Caco-2 (cell line): ENCODE measurements around the gene UBA7. TPM values are rescaled to one million over a fixed set of nuclear protein-coding genes. Genes with fewer than 3 reads are reported as not detected.
A peak's percentile ranks its signal among the peaks of the same experiment; 100 is the strongest.

ENCODE experiments used
- BruUV-seq: library from RNA; stranded (reverse); fragments of 400-500 nt; replicated peaks from 2 replicates; lab custom pipeline; 2021; lab: Mats Ljungman, UMichigan
- CTCF ChIA-PET: fragments of 300-600 bp; sonication (Branson Sonifier 250); formaldehyde crosslinking; loops from one replicate; lab custom pipeline; 2022; ENCODE audit warnings: antibody characterized with exemption; lab: Charles Lee
- POLR2A ChIA-PET: fragments of 300-600 bp; sonication (Branson Sonifier 250); formaldehyde crosslinking; loops from one replicate; lab custom pipeline; 2022; ENCODE audit warnings: antibody characterized with exemption; lab: Charles Lee
- DNase-seq, 2 experiments: peaks; one replicate each; pipeline versions ENCODE4 v3.0.0 to v3.0.0-alpha.2; 2020 to 2022
- H3K27me3 ChIP-seq: replicated peaks from 2 replicates; pipeline ENCODE4 v1.6.0; 2011; ENCODE audit warnings: low read length; ENCODE audit not compliant: control insufficient read depth, insufficient read depth
- H3K36me3 ChIP-seq: 2 replicates; pipeline ENCODE4 v1.5.1; 2011; ENCODE audit warnings: low read length; ENCODE audit not compliant: control insufficient read depth, insufficient read depth
- H3K4me1 ChIP-seq: fragments of 250-450 bp; sonication (Bioruptor Pico); 2 replicates; pipeline ENCODE4 v1.5.1; 2020; ENCODE audit warnings: mild to moderate bottlenecking
- H3K4me3 ChIP-seq: 2 replicates; pipeline ENCODE4 v1.5.1; 2011; ENCODE audit warnings: low read depth, mild to moderate bottlenecking, control low read depth, low read length
- H3K9me3 ChIP-seq: fragments of 250-450 bp; sonication (Bioruptor Pico); 2 replicates; pipeline ENCODE4 v1.5.1; 2020; ENCODE audit warnings: mild to moderate bottlenecking, moderate library complexity
- H3K27ac Mint-ChIP-seq: one replicate; pipeline ENCODE4 v1.8.0; 2022; ENCODE audit warnings: mixed read lengths; ENCODE audit not compliant: unreplicated experiment
- H3K27me3 Mint-ChIP-seq: one replicate; pipeline ENCODE4 v1.8.0; 2022; ENCODE audit warnings: mixed read lengths; ENCODE audit not compliant: insufficient read depth, unreplicated experiment
- H3K36me3 Mint-ChIP-seq: one replicate; pipeline ENCODE4 v1.8.0; 2022; ENCODE audit warnings: mild to moderate bottlenecking, mixed read lengths; ENCODE audit not compliant: insufficient read depth, unreplicated experiment
- H3K4me1 Mint-ChIP-seq: one replicate; pipeline ENCODE4 v1.8.0; 2022; ENCODE audit warnings: low read depth, mixed read lengths; ENCODE audit not compliant: unreplicated experiment
- H3K4me3 Mint-ChIP-seq: one replicate; pipeline ENCODE4 v1.8.0; 2022; ENCODE audit warnings: mild to moderate bottlenecking, moderate library complexity, mixed read lengths; ENCODE audit not compliant: unreplicated experiment
- H3K9me3 Mint-ChIP-seq: one replicate; pipeline ENCODE4 v1.8.0; 2022; ENCODE audit warnings: mixed read lengths; ENCODE audit not compliant: unreplicated experiment
- CTCF ChIP-seq, 2 experiments: fragments of 200-600 bp in 1 of 2; IDR thresholded peaks; 1 replicate in 1 of 2; 2 replicates in 1 of 2; pipeline versions ENCODE4 v1.5.1 to v1.8.0; 2011 to 2022; ENCODE audit warnings: antibody characterized with exemption in 1 of 2, control low read depth in 1 of 2, inconsistent platforms in 1 of 2, low read depth in 1 of 2, low read length in 1 of 2, mild to moderate bottlenecking in 1 of 2, moderate library complexity in 1 of 2; ENCODE audit not compliant: insufficient read depth in 1 of 2, severe bottlenecking in 1 of 2, unreplicated experiment in 1 of 2
- intact Hi-C: fragments of 100-400 bp; cut with micrococcal nuclease; formaldehyde crosslinking; loops from one replicate; pipeline ENCODE4 v1.10.0; 2022; ENCODE audit not compliant: unreplicated experiment
- total RNA-seq: library from RNA; stranded (reverse); gene quantifications from 2 replicates; pipeline ENCODE4 v1.2.3, GENCODE V29; 2022

Gene UBA7
- total RNA-seq, 1 experiment from 2014 or later = 0.93 TPM

- H3K36me3 ChIP-seq = no peaks in the 10 kb centered on the region
- intact Hi-C loops = loop anchor here (1.0 to 5.0 kb wide), 3 partner anchors 17 to 73 kb away; partner anchors contain the start of genes MON1A and MST1R
- Mint-ChIP-seq H3K27me3 (no peaks in the 10 kb centered on the region), H3K4me3 (peak within 1 kb of the TSS; percentile 93), H3K4me1 (peaks cover 6% of the 10 kb centered on the region), H3K27ac (peak within 1 kb of the TSS; percentile 88), H3K36me3 (peaks cover 7% of the 10 kb centered on the region), H3K9me3 (no peaks in the 10 kb centered on the region)
- peak within 1 kb of the TSS; percentile 87 for H3K4me3 ChIP-seq
- TF ChIP-seq CTCF (IDR thresholded peaks at IDR 0.05; ENCODE audit: insufficient read depth in 1 of 2, low read depth in 1 of 2, low read length in 1 of 2, severe bottlenecking in 1 of 2, unreplicated experiment in 1 of 2) = no peak
- H3K9me3 ChIP-seq = no peaks in the 10 kb centered on the region
- BruUV-seq = no TSS peak
- peak; percentile 92 to 94 for DNase-seq
- no peaks in the 10 kb centered on the region for H3K27me3 ChIP-seq
- H3K4me1 ChIP-seq = 0 out of 2 replicates have a peak, but pooled peaks cover 4% of the 10 kb centered on the region
- POLR2A ChIA-PET = interaction anchor here (1.1 kb wide), 1 partner anchor 24 kb away, joined by 3 read pairs; no protein-coding TSS in a partner anchor
- CTCF ChIA-PET = interaction anchor here (1.1 to 1.7 kb wide), 2 partner anchors 54 to 73 kb away, joined by 3 to 4 read pairs; partner anchors contain the start of genes INKA1 and MON1A
Observed at GRCh38 chr3:49856181-49857005, 42.6 kb upstream of the UBA7 start, which contains the start of gene TRAIP. TRAIP (minus strand) TSS chr3:49856564; CDS start chr3:49856453, 111 bp downstream.

GRCh38 chr3:49855662-49856061 lies 41.9 kb upstream of the UBA7 start:
- no peak for TF ChIP-seq CTCF (IDR thresholded peaks at IDR 0.05; ENCODE audit: insufficient read depth in 1 of 2, low read depth in 1 of 2, low read length in 1 of 2, severe bottlenecking in 1 of 2, unreplicated experiment in 1 of 2)
- peaks cover 6% of the 10 kb centered on the region for H3K4me1 Mint-ChIP-seq
- Histone ChIP-seq H3K9me3 (no peaks in the 10 kb centered on the region), H3K4me1 (0 out of 2 replicates have a peak, but pooled peaks cover 4% of the 10 kb centered on the region), H3K36me3 (no peaks in the 10 kb centered on the region), H3K27me3 (no peaks in the 10 kb centered on the region), H3K4me3 (peak overlapping the region; percentile 87)
- H3K4me3 Mint-ChIP-seq = peak overlapping the region; percentile 93
- BruUV-seq = no TSS peak
- intact Hi-C loops = loop anchor here (1.0 to 5.0 kb wide), 3 partner anchors 18 to 74 kb away; partner anchors contain the start of genes MON1A and MST1R
- ChIA-PET CTCF (interaction anchor here (1.1 to 1.7 kb wide), 2 partner anchors 53 to 74 kb away, joined by 3 to 4 read pairs; partner anchors contain the start of genes INKA1 and MON1A), POLR2A (interaction anchor here (1.1 kb wide), 1 partner anchor 25 kb away, joined by 3 read pairs; no protein-coding TSS in a partner anchor)
- H3K36me3 Mint-ChIP-seq = peaks cover 7% of the 10 kb centered on the region
- no peaks in the 10 kb centered on the region for H3K27me3 Mint-ChIP-seq
- H3K9me3 Mint-ChIP-seq = no peaks in the 10 kb centered on the region
- no peak for DNase-seq
- peak overlapping the region; percentile 88 for H3K27ac Mint-ChIP-seq

- no peak for DNase-seq
- Mint-ChIP-seq H3K4me1 (no peaks in the 10 kb centered on the region), H3K27me3 (no peaks in the 10 kb centered on the region), H3K27ac (no peak overlapping the region), H3K36me3 (peaks cover 19% of the 10 kb centered on the region), H3K9me3 (no peaks in the 10 kb centered on the region), H3K4me3 (no peak overlapping the region)
- Histone ChIP-seq H3K9me3 (no peaks in the 10 kb centered on the region), H3K27me3 (no peaks in the 10 kb centered on the region), H3K4me1 (no peaks in the 10 kb centered on the region), H3K4me3 (no peak overlapping the region), H3K36me3 (no peaks in the 10 kb centered on the region)
- no peak for TF ChIP-seq CTCF (IDR thresholded peaks at IDR 0.05; ENCODE audit: insufficient read depth in 1 of 2, low read depth in 1 of 2, low read length in 1 of 2, severe bottlenecking in 1 of 2, unreplicated experiment in 1 of 2)
- no TSS peak for BruUV-seq
- intact Hi-C loops = no loop called here
- CTCF ChIA-PET = interaction anchor here (0.6 kb wide), 1 partner anchor 20 kb away, joined by 3 read pairs; no protein-coding TSS in a partner anchor
- POLR2A ChIA-PET = no interaction called here
Observed at GRCh38 chr3:49845694-49846093, 31.9 kb upstream of the UBA7 start.
